Large intestine (tissue), 3 donors: ENCODE results near the gene CSNK1D. TPM values are rescaled to one million over a fixed set of nuclear protein-coding genes. Genes with fewer than 3 reads are reported as not detected.
"Not testable (repeated sequence)": the region's sequence is repeated elsewhere in the genome, so short reads cannot be mapped to it uniquely, and the experiment has no call there.

Experiments used
- DNase-seq, 2 donors: peaks; one replicate each; pipeline versions ENCODE4 v3.0.0 to v3.0.0-alpha.2; 2013
- H3K27ac ChIP-seq: one replicate; pipeline ENCODE4 v1.5.1; 2013; ENCODE audit warnings: low read length
- H3K27me3 ChIP-seq: 2 replicates; pipeline ENCODE4 v1.6.1; 2013; ENCODE audit warnings: low read length; ENCODE audit not compliant: control insufficient read depth, insufficient read depth
- H3K36me3 ChIP-seq: 2 replicates; pipeline ENCODE4 v1.6.1; 2013; ENCODE audit warnings: low read length; ENCODE audit not compliant: control insufficient read depth, insufficient read depth
- H3K4me1 ChIP-seq: one replicate; pipeline ENCODE4 v1.6.1; 2013; ENCODE audit warnings: low read length; ENCODE audit not compliant: control insufficient read depth, insufficient read depth
- H3K4me3 ChIP-seq: one replicate; pipeline ENCODE4 v1.5.1; 2013; ENCODE audit warnings: low read length
- H3K9me3 ChIP-seq: one replicate; pipeline ENCODE4 v1.6.1; 2013; ENCODE audit warnings: mild to moderate bottlenecking, low read depth, low read length, moderate library complexity; ENCODE audit not compliant: control insufficient read depth
- WGBS: methylation state at CpG from one replicate; pipeline ENCODE4 v1.1.5; 2013; ENCODE audit warnings: low lambda C conversion rate; ENCODE audit not compliant: insufficient coverage; 5-methylcytosine and 5-hydroxymethylcytosine counted together
- polyA plus RNA-seq: library from polyadenylated mRNA; unstranded; fragments of 120-200 nt; gene quantifications from one replicate; pipeline ENCODE4 v1.2.1, GENCODE V29; 2013

CSNK1D gene
- polyA plus RNA-seq, 1 donor = 147 TPM

DNA sequence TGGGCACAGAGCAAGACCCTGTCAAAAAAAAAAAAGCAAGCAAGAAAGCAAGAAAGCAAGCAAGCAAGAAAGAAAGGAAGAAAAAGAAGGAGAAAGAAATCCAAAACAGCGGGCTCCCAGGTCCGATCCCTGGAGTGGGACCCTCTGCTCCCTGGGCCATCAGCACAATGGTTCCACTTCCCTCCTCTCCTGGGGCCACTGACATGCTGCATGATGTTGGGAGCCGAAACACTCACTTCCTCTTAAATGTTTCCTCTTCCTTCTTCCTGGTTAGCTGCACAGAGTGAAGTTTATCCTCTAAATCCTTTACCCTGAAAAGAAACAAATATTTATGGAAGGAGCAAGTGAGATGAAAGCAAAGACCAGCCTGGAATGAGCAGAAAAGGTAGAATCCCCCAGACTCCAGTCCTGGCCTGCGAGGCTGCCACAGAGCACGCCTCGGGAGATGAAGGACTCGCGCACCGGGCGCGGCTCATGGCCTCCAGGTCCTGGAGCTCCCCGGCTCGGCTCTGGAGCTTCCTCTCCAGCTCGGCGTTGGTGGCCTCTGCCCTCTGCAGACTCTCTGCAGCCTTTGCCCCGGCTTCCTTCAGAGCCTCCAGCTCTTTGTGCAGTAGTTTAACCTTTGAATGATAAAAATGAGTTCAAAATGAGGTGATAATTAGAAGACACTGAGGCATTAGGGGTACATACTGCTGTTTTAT, 79.8 kb downstream of the CSNK1D start:
- no CpG with 5 or more reads among the region's 16 CpGs for WGBS
- Histone ChIP-seq H3K36me3 (peaks cover 42% of the 10 kb centered on the region), H3K27ac (peak overlapping the region; percentile 96), H3K27me3 (no peaks in the 10 kb centered on the region), H3K4me1 (peaks cover 24% of the 10 kb centered on the region), H3K4me3 (no peak overlapping the region), H3K9me3 (no peaks in the 10 kb centered on the region)
- peak; percentile 80 to 88 for DNase-seq

DNA sequence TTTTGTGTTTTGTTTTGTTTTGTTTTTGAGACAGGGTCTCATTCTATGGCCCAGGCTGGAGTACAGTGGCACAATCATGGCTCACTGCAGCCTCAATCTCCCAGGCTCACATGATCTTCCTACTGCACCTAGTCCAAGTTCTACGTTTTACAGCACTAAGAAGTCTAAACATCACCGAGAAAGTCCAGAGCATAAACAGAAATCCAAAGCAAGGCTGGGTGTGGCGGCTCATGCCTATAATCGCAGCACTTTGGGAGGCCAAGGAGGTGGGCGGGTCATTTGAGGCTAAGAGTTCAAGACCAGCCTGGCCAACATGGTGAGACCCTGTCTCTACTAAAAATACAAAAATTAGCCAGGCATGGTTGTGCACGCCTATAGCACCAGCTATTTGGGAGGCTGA, 80.5 kb downstream of the CSNK1D start:
- H3K27me3 ChIP-seq, H3K9me3 ChIP-seq, H3K4me3 ChIP-seq: not testable (repeated sequence)
- DNase-seq = peak; percentile 83 to 91
- peaks cover 42% of the 10 kb centered on the region for H3K36me3 ChIP-seq
- peak overlapping the region; percentile 96 for H3K27ac ChIP-seq
- H3K4me1 ChIP-seq = peaks cover 24% of the 10 kb centered on the region
- WGBS = no CpG with 5 or more reads among the region's 6 CpGs

Other genes starting within 250 kb of the CSNK1D start
- gene RAC3, start 242.0 kb downstream of the CSNK1D start, polyA plus RNA-seq = 10.1 TPM
- 44.1 TPM for gene DCXR, start 236.0 kb downstream of the CSNK1D start, polyA plus RNA-seq
- 42.1 TPM for gene RFNG, start 221.9 kb downstream of the CSNK1D start, polyA plus RNA-seq
- 97.1 TPM for gene GPS1, start 221.8 kb downstream of the CSNK1D start, polyA plus RNA-seq
- 90.4 TPM for gene DUS1L, start 207.9 kb downstream of the CSNK1D start, polyA plus RNA-seq
- gene FASN, start 175.5 kb downstream of the CSNK1D start, polyA plus RNA-seq = 34.7 TPM
- gene CCDC57, start 60.9 kb downstream of the CSNK1D start, polyA plus RNA-seq = 45.6 TPM
- 19.5 TPM for gene SLC16A3, start 44.7 kb downstream of the CSNK1D start, polyA plus RNA-seq
- gene CD7, start 43.9 kb upstream of the CSNK1D start, polyA plus RNA-seq = 8.6 TPM
- gene SECTM1, start 60.1 kb upstream of the CSNK1D start, polyA plus RNA-seq = 16.1 TPM
- not detected for gene TEX19, start 85.5 kb upstream of the CSNK1D start, polyA plus RNA-seq
- gene UTS2R, start 98.1 kb upstream of the CSNK1D start, polyA plus RNA-seq = 0.04 TPM
- 50.4 TPM for gene HEXD, start 144.6 kb upstream of the CSNK1D start, polyA plus RNA-seq
- 20.9 TPM for gene OGFOD3, start 144.9 kb upstream of the CSNK1D start, polyA plus RNA-seq
- gene CYBC1, start 177.1 kb upstream of the CSNK1D start, polyA plus RNA-seq = 60.4 TPM
- 44.1 TPM for gene NARF, start 185.0 kb upstream of the CSNK1D start, polyA plus RNA-seq
- gene FOXK2, start 246.0 kb upstream of the CSNK1D start, polyA plus RNA-seq = 29.7 TPM